HG02852 (cell line): ENCODE results near the gene SLC38A10.
A peak's percentile ranks its signal among the peaks of the same experiment; 100 is the strongest.

Experiments used
- ATAC-seq: cut with Tn5 transposase; IDR thresholded peaks from one replicate; pipeline ENCODE4 v1.9.1; 2021; ENCODE audit warnings: mild to moderate bottlenecking, moderate library complexity; ENCODE audit not compliant: unreplicated experiment

The SLC38A10 gene

DNA sequence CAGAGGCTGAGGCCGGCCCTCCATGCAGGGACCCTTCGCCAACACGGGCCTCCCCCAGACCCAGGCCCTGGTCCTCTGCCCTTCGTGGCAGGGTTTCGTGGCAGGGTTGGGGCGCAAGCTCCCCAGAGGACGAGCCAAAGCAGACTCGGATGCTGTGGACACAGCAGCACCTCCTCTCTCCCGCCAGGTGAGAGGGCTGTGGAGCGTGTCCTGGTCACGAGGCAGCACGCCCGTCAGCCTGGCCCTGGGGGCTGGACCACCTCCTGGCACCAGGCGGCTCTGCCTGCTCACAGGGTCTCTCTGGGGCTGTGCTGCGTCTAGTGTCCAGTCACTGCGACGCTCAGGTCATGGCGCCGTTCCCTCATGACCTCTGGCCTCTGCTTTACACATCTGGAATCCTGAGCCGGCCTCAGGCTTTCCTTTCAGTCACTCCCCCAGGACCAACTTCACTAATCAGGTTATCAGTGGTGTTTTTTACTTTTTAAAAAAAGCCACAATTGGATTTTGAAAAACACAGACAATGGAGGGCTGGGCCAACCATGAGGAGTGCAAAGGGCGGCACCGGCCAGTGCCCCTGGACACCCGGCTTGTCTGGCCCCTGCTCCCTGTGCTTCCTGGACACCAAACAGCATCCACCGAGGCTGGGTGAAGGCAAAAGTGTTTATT lies 50.6 kb downstream of the SLC38A10 start:
- ATAC-seq: no peak

DNA sequence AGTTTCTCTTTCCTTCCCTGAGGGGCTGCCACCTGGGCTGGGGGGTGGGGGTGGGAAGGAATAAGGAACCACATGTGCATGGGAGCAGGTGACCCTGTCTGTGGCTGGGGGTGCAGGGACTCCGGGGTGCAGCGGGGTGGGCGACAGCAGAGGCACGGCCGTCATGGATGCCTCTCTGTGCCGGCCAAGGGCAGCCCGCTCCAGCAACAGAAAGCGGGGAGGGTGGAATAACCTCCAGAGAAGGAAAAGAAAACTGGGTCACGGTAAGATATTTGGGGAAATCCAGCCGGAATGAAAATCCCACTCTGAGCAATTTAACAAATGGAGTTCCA lies 51.8 kb downstream of the SLC38A10 start:
- ATAC-seq: no peak

DNA sequence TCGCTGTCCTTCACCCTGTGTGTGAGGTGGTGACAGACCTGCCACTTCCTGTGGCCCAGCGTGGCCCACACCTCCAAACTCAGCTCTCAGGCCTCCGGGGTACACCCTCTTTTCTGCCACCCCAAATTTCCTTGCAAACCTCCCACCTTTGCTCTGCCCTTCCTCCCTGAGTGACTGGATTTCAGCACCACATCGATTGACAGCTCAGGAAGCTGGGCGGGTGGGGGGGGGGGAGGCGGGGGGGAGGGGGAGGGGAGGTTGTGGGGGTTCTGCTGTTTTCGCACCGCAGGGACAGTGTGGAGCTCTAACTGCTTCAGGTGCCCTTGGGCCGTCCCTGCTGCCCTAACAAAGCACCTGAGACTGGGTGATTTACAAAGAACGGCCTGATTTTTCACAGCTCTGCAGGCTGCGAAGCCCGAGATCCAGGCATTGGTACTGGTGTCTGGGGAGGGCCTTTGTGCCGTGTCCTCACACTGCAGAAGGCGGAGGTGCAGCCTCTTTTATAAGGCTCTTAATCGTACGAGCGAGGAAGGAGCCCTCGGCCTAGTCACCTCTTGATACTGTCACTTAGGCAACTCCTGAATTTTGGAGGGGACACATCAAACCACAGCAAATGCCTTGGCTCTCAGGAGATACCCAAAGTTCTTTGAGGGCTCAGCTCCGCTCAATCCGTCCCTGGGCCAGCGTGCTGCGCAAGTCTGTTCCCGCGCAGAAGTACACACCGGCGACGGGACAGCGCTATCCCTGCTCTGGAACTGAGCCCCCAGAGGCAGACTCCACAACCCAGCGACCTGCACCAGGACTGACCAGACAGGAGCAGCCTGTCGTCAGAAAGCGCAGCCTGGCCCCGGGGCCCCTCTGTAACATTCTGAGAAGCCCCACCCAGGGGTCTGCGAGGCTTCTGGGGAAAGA lies 52.4 kb downstream of the SLC38A10 start:
- no peak for ATAC-seq

DNA sequence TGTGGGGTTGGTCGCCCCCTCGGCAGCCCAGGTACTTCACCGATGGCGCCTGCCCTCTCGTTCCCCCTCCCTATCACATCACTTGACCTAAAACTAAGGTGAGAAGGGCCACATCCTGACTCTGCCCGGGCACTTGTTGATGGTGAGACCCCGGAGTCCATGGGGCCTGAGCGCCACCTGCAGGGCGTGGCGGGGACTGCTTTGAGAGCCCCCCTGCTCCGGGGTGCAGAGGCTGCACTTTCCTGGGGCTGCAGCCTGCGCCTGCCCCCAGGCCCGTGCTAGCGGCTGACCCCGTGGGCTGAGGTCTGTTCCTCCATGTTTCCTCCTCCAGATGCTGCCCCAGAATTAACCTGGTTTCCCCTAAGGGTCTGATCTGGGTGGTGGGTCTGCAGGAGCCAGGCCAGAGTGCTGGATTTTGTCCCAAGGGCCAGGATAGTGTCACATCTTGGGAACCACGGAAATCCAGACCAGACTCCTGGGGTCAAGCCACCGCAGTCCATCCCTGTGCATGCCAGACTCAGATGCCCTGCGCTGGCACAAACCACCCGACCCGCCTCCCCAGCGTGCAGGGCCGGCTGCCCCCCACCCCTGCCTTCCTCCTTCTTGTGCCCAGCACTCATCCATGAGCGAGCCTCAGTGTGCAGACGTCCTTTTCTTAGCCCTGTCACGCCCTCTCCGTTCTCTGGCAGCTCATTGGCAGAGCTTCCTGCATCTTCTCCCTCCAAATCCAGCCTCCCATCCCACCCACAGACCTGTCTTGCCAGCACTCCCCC lies 53.3 kb downstream of the SLC38A10 start:
- ATAC-seq: no peak

DNA sequence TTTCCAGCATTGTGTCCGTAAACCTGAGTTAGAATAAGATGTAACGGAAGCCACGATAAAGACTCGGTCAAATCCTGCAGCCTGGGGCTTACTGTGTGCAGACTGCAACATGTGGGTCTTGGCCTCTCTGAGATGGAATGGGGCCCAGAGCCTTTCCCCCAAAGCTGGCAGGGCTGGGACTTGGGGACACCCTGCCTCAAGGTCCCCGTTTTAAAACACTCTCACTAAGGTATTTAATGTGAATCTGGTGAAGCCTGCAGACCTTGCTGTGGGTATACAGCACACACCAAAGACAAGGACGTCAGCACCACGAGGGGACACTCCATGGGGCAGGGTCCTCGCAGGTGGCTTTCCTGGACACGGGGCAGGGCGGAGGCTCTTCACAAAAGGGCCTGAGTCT lies 53.9 kb downstream of the SLC38A10 start:
- ATAC-seq: no peak

DNA sequence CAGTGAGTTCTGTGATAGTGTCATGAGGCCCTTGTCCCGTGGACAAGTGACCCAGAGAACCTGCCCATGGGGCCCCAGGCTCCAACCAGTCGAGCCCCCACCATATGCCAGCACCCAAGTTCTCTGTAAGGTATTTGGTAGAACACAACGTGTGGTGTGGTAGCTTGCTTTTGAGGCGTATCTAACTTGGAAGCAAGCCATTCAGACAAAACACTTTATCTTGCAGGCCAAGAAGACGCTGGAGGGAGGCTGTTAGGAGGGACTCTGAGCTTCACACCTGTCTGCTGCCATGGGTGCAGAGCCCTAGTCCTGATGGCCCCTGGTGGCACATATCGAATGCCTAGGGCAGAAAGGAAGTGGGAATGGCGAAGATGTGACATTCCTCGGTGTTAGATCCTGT lies 54.3 kb downstream of the SLC38A10 start:
- no peak for ATAC-seq

DNA sequence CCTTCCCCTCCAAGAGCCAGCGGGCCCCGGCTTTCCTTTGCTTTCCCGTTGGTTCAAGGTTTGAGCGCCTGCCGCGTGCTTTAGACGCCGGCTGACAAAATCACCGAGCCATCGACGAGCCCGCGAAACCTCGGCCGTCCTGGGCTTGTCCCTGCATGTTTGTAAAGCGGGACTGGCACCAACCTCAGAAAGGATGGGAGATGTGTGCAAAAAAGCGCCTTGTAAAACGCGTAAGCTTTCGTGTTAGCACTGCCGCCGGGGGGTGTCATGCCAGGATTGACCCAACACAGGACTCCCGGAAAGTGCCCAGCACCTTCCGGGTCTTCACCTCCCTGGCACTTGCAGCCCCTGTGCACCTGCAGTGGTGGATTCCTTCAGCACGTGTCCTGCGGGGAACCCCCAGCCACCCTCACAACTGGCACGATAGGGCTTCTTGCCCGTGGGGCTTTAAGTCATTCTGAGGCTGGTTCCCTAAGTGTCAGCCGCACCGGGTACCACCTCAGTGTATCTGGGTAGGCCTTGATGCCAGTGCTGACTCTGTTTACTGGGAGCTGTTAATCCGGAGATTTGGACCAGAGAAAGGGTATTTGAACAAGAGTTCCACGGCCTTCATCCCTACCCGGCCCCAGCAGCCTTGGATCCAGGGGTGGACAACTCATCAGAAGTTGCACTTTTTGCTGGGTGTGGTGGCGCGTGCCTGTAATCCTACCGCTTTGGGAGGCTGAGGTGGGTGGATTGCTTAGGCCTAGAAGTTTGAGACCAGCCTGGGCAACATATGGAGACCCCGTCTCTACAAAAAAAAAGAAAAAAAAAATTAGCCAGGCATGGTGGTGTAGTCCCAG lies 55.2 kb downstream of the SLC38A10 start:
- ATAC-seq: no peak

DNA sequence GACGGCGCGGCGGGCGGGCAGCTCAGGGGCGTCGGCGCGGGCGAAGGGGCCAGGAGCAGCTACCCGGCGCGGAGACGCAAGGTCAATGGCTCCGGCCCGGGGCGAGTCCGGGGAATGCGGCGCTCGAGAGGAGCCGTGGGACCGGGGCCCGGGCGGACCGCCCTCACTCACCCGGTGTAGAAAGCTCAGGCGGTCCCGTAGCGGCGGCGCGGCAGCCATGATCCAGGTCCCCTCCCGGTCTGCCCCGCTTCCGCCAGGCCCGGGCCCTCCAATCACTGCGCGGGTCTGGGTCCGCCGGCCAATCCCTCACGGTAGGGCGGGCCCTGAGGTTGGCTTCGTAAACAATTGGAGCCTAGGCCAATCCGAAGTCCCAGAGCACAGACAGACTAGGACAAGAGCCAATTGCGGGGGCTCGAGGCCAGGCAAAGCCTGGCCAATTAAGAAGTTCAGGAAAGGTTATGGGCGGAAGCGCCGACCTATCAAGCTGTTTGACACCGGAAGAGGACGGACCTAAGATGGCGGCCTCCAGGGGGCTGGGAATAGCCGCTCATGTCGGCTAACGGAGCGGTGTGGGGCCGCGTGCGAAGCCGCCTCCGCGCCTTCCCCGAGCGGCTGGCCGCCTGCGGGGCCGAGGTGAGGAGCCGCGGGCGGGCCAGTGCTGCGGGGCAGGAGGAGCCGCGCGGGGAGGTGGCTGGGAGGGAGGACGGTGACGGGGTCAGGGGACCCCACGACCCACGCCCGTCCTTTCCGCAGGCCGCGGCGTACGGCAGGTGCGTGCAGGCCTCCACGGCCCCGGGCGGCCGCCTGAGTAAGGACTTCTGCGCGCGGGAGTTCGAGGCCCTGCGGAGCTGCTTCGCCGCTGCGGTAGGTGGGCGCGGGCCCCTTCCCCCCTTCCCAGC lies 56.0 kb downstream of the SLC38A10 start, which contains the start of the genes NDUFAF8 and TEPSIN:
Gene NDUFAF8, plus strand, starts transcription at position 504 of the 899 bp plus-strand sequence. Its CDS starts 46 bp downstream, at position 550.
Gene TEPSIN, minus strand, starts transcription at position 241 of the 899 bp plus-strand sequence. Its CDS starts 22 bp downstream, at position 219.
- peak; percentile 91 for ATAC-seq

DNA sequence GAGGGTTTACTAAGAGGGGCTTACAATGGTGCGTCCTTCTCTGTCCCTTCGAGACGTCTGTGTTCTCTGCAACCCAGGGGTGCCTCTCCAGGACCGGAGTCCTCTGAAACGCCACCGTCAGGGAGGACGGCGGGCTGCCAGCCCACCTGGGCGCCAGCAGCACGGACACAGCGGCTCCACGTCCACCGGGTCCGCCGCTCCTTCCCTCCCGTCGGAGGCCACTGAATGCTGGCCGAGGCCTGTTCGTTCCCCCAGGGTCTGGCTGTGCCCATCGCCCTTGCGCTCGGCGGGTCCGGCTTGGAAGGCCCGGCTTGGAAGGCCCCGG lies 56.7 kb downstream of the SLC38A10 start:
- ATAC-seq: peak; percentile 1

DNA sequence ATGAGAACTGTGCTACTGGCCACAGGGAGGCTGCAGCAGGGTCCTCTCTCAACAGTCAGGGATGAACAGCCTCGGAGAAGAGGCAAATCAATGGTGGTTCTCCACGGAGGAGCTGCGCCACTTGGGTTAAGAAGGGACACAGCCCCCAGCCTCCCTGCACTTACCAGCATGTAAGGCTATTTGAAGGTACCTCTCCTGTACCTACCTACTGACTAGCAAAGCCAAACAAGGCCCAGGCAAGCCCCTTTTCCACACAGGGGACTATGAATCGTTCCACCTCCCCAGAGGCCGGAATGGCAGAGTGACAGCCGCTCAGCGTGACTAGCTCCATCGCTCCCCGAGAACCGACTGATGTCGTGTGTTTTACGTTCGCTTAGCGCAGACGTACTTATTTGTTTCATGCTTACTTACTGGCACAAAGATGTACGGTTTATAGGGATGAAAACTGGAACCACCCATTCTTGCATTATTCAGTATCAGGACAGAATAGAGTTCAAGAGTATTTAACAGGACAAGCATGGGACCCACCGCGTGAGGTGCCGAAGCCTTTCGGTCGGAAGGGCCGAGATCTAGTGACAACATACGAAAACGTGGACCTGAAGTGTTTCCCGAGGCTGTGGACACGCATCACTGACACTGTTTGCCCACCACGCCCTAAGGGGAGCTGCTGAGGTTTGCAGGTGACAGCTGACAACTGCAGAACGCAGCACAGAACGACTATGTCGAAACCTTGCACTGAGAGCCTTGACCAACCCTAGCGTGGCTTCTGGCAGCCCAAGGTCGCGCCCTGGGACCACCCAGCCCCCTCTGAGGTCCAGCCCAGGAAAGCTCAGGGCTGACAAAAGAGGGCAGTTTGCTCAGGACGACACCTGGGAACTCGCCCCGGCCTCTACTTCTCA lies 57.3 kb downstream of the SLC38A10 start:
- ATAC-seq: no peak

DNA sequence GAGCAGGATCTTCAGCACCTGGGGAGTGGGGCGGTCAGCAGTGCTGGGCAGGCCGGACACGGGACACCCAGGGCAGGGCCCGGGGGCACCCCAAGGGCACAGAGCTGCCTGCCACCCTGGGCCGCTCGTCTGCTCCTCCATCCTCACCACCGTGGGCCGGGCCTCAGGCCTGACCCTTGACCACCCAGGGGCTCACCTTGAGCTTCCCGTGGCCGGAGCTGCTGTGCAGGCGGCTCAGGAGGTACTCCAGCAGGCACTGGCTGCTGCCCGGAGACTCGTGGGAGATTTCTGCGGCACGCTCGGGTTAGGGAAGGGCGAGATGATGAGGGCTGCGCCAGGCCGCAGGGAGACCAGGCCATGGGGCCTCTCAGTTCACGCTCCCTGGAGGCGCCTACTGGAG lies 58.3 kb downstream of the SLC38A10 start:
- ATAC-seq: no peak

DNA sequence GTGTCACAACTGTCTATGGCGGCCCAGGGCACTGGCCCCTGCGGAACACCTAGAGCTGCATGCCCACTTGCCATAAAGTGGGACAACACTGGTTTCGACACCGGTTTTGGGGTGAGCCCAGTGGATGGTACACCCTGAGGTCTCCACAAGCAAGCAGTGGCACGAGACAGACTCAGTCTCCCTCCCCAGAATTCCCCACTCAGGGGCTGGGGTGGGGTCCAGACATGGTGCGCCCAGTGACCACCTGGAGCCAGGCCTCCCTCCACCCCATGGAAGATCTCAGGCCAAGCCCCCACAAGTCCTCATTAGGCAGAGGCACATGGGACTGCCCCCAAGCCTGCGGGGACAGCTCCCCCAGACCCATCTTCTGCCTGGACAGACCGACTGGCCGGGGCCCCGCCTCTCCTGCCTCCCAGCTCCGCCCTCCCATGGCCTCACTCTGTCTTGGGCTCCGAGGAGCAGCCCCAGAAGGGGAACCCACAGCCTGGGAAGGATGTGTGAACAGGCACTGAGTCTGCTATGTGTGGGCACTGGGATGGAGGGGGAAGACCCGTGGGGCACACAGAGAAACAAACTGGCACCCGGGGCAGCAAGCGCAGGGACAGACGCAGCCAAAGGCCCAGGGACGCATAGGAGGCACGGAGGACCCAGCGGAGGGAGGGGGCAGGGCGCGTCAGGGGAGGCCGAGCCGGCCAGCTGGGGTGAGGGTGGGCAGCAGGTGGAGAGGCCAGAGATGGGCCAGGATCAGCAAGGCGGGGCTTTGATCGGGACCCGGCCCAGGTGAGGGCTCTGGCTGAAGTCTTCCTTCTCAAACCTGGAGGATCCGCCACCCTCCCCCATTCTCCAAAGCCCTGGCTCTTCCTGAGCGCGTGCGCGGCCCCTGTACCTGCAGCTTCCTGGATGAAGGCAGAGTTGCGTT lies 59.0 kb downstream of the SLC38A10 start:
- ATAC-seq: no peak

DNA sequence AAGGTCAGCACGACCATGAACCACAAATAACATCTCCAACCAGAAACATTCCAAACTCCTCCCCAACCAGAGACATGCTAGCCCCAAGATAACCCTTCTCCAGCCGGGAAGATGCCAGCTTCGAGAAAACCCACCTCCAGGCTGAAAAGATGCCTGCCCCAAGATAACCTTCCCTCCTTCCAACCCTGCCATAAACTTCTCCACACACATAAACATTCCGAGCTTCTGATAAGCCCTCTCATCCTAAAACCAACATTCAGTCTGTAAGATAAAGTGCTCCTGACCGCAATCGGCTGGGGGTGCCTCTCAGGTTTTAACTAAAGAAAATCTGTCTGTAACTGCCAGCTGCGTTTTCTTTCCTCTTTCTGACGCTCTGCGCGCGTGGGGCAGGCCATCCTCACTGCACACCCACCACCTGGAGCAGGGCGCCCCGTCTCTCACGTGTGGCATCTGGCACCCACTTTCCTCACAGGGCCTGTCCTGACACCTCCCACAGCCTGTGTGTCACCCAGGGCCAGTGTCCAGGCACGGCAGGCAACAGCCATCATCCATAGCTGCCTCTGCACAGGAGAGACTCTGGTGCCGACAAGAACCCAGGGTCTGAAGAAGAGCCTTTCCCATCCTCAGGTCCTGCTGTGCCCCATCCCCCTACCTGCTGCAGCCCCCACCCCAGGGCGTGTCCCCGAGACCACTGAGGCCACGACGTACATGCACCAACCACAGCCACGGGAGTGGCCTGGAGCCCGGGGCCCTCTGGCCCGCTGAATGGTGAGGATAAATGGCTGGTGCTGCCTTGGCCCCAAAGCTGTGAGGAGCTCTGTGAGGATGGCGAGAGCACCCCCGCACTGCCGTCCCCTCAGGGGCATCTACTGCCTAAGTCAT lies 59.9 kb downstream of the SLC38A10 start:
- no peak for ATAC-seq

DNA sequence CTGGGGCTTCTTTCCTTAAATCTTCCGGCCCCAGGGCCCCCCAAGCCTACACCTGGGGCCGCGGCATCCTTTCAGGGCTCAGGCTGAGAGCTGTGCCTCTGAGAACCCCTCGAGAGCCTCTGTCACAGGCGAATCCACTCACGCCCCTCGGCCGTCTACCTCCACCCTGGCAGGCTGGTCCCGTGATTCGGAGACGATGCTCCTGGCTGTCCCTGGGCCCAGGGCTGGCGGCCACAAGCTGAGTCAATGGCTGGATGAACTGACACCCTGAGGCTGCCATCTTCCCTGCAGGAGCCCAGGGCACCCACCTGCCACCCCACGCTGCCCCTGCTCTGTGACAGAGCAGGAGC lies 60.6 kb downstream of the SLC38A10 start:
- ATAC-seq: no peak

DNA sequence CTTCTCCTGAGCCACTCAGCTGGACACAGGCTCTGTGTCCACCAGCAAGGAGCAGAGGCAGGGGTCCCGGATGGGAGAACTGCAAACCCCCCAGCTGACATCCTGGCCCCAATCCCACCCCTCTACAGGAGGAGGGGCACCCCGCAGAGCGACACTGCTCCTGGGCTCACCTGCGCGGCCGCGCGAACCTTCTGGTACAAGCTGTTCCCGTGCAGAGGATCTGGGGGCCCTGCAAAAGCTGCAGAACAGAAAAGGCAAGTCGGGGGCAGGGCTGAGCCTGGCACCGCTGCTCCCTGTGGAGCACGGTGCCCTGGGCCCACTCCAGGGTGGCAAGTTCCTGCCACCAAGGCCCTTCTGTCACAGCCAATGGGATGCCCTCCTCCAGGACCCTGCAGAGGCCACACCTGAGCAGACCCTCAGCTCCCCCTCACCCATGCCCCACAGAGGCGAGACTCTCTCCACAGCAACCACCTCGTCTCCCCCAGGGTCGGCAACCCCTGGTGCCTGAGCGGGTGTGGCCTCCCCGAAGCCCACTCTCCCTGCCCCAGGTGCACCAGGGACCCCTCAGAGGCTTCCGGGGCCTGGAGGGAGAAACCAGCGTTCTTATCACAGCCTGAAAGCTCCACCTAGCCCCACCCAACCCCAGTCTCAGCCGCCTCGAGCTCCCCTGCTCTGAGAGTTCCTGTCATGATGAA lies 61.1 kb downstream of the SLC38A10 start:
- no peak for ATAC-seq

DNA sequence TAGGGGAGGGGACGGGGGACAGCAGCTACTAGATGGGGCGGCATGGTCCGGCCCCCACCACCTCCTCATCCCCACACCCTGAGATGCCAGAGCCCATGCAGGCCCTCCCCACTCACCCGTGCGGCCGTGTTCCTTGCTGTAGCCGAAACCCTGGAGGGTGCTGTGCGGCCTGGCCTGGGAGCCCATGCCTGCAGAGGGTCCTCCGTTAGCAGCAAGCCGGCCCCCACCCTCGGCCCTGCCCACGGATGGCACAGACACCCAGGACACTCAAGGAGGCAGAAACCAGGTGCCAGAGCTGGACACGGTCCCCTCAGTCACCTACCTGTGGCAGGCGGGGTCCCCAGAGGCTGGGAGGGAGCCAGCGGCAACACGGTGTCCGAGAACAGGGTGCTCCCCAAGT lies 61.8 kb downstream of the SLC38A10 start:
- no peak for ATAC-seq
